ENCODE results near the gene MYRF.

Gene MYRF

DNA sequence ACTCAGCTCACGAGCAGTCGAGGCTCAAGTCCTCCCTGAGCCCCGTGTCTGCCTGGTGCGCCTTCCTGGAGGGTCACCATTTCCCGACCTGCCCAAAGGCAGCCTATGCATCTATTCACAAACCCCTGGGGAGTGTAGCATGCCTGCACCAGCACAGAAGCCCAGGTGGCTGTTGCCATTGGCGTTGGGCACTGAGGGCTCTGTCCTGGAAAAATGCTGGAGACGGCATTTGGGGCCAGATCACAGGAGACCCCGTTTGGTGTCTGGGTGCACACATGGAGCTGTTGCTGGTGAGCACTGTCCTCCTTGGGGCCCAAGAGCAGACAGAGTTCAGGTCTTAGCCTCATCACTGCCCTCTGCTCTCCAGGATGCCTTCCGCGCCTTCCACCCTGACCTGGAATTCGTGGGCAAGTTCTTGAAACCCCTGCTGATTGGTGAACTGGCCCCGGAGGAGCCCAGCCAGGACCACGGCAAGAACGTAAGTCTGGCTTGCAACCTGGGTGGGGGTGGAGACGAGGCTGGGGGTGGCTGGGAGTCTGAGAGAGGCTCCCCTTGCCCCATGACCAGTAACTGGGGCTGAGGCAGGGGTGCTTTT, 85.1 kb downstream of the MYRF start:
- Histone ChIP-seq H3K4me1 (ENCODE audit: control insufficient read depth in 2 of 2, insufficient read depth in 2 of 2, low read length in 2 of 2) (peaks cover 0 to 8% of the 10 kb centered on the region in 2 donors), H3K36me3 (ENCODE audit: control insufficient read depth in 2 of 2, insufficient read depth in 2 of 2, low read length in 2 of 2) (peaks cover 0 to 2% of the 10 kb centered on the region in 2 donors), H3K9ac (ENCODE audit: low read depth in 1 of 2, low read length in 2 of 2) (no peak overlapping the region)

More for the DNA sequence above, 85.1 kb downstream of the MYRF start:
- Histone ChIP-seq H3K9me3 (ENCODE audit: control insufficient read depth in 2 of 2, low read length in 2 of 2) (no peaks in the 10 kb centered on the region), H3K27me3 (ENCODE audit: control insufficient read depth in 2 of 2, insufficient read depth in 2 of 2, low read length in 2 of 2) (no peaks in the 10 kb centered on the region), H3K4me3 (ENCODE audit: low read length in 2 of 2) (no peak overlapping the region), H3K27ac (ENCODE audit: low read depth in 2 of 2, low read length in 2 of 2) (no peak overlapping the region)

Measured in mucosa of rectum (tissue), 2 donors.